ENCODE measurements around the gene ALPK3.

Gene ALPK3

DNA sequence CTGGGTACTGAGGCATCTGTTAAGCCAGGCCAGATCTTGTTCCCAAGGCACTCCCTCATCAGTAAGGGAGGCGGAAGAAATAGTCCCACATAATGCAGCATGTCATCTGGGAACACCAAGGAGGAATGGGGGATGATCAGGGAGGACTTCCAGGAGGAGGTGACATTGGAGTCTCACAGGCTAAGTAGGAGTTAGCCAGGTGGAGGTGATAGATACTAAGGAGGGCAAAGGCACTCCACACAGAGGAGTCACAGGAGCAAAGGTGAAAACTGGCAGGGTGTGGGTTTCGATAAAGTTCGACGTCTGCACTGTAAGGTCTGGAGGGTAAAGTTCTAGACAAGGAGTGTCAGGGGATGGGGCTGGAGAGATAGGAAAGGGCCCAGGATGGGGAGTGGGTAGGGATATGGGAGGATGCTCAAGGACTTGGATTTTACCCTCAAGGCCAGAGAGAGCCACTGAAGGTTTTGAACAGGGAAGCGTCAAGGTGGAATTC is 73.6 kb downstream of the ALPK3 start:
- no peak overlapping the region for H3K4me3 Mint-ChIP-seq

DNA sequence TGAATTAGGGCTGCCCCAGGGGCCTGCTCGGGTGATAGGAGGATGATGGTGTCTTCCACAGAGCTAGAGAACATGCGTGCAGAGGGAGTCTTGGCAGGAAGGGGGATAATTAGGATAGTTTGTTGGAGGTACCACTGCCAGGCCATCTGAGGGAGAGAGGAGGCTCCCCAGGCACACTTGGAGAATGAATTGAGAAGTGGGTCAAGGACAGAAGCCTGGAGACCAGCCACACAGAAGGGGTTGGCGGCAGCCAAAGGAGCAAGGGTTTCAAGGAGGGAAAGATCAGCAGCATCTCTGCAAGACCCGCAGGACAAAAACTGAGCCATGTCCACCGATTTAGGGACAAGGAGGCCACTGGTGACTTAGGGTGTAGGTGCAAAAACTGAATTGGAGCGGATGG is 74.2 kb downstream of the ALPK3 start:
- Mint-ChIP-seq H3K4me1 (no peaks in the 10 kb centered on the region), H3K36me3 (ENCODE audit: low read depth) (no peaks in the 10 kb centered on the region), H3K4me3 (no peak overlapping the region), H3K27me3 (peaks cover 5% of the 10 kb centered on the region), H3K27ac (no peak overlapping the region), H3K9me3 (no peaks in the 10 kb centered on the region)
- ATAC-seq, result no peak
- DNase-seq, result no peak

More for the DNA sequence above, 73.6 kb downstream of the ALPK3 start:
- DNase-seq (no peak), ATAC-seq (no peak)
- Mint-ChIP-seq H3K27me3 (peaks cover 3% of the 10 kb centered on the region), H3K36me3 (ENCODE audit: low read depth) (no peaks in the 10 kb centered on the region), H3K9me3 (no peaks in the 10 kb centered on the region), H3K27ac (no peak overlapping the region), H3K4me1 (no peaks in the 10 kb centered on the region)

DNA sequence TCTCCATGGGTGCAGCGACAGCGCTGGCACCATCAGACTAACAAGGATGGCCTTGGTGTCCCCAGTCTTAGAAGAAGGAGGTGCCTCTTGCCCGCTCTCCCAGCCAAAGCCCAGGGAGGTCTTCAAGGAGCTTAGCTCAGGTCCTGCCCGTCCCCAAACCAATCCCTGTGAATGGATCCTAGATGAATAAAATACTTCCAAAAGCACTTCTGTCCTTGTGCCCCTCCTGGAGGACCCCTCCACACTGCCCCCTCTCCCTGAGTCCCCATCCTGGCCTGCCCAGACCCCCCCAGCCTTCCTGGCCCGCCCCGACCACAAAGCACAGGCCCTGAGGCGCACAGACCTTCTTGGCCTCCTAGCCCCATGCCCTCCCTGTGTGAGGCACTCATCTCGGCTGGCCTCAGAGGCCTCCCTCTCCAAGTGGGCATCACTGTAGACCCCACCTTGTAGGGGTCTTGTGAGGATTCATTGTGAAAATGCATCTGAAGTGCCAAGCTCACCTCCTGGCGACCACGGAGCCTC is 75.7 kb downstream of the ALPK3 start:
- no peaks in the 10 kb centered on the region for H3K4me1 Mint-ChIP-seq
- DNase-seq (no peak), ATAC-seq (no peak)
- H3K9me3 Mint-ChIP-seq, result no peaks in the 10 kb centered on the region
- no peaks in the 10 kb centered on the region for H3K36me3 Mint-ChIP-seq (ENCODE audit: low read depth)
- H3K27me3 Mint-ChIP-seq, result peaks cover 7% of the 10 kb centered on the region
- H3K27ac Mint-ChIP-seq, result no peak overlapping the region
- H3K4me3 Mint-ChIP-seq, result no peak overlapping the region

DNA sequence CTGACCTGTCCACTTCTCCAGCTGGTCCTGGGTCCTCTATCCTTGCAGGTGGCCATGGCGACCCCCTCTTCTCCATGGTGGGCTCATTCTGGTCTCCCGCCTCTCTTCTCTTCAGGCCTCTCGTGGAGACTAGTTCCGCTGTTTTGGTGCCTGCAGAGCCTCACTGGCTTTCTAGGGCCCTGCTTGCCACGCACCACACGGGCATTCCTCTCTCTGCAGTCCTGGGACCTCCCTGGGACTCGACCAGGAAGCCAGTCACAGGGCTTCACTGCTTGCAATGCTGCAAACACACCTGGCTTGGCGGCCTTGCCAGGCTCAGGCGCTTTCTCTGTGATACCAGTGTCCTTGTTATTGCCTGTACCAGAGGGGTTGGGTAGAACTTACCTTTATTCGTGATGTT is 76.5 kb downstream of the ALPK3 start:
- Mint-ChIP-seq H3K4me3 (no peak overlapping the region), H3K27ac (no peak overlapping the region), H3K27me3 (peaks cover 7% of the 10 kb centered on the region), H3K4me1 (no peaks in the 10 kb centered on the region), H3K36me3 (ENCODE audit: low read depth) (no peaks in the 10 kb centered on the region), H3K9me3 (peaks cover 1% of the 10 kb centered on the region)
- ATAC-seq (no peak), DNase-seq (no peak)

DNA sequence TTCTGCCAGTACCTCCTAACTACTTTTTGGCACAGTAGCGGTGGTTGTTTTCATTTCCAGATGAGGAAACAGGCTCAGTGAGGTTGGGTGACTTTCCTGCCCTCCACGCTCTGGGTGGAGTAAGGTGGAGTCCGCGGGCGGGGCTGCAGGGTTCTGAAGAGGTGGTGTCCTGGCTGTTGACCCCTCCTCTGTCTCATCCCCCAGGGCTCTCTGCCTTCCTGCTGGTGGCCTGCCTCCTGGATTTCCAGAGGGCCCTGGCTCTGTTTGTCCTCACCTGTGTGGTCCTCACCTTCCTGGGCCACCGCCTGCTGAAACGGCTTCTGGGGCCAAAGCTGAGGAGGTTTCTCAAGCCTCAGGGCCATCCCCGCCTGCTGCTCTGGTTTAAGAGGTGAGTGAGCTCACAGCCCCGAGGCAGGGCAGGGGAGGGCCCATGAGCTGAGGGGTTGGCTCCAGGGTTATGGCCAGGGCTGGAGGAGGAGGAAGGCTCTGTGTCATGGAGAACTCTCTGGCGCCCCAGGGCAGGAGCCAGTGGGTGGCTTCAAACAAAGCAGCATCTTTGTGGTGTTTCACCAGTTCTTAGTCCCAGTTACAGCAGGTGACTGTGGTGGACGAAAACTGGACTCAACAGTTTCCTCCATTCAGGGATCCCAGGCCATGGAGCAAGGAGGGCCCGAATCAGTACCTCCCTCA is 77.7 kb downstream of the ALPK3 start:
- H3K36me3 Mint-ChIP-seq (ENCODE audit: low read depth), result no peaks in the 10 kb centered on the region
- no peaks in the 10 kb centered on the region for H3K4me1 Mint-ChIP-seq
- ATAC-seq (no peak), DNase-seq (no peak)
- no peak overlapping the region for H3K27ac Mint-ChIP-seq
- H3K9me3 Mint-ChIP-seq, result peaks cover 9% of the 10 kb centered on the region
- peaks cover 7% of the 10 kb centered on the region for H3K27me3 Mint-ChIP-seq
- H3K4me3 Mint-ChIP-seq, result no peak overlapping the region

DNA sequence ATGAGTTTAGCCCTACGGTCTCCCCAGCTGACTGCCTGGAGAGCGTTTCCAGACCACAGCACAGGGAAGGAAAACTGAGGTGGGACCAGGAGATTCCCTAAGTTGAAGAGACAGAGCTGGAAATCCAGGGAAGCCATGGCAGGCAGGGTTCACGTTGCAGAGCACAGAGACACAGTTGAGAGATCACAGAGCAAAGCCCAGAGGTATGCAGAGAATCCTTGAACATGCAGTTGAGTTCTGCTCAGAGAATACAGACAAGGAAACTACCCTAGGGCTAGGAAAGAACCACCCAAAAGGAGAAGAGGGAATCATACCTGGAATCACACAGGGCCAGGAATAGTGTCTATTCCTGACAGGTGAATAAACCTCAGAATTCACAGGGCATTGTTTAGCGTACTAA is 81.6 kb downstream of the ALPK3 start:
- no peak for DNase-seq
- ATAC-seq, result no peak
- H3K4me3 Mint-ChIP-seq, result no peak overlapping the region
- H3K27ac Mint-ChIP-seq, result no peak overlapping the region
- no peaks in the 10 kb centered on the region for H3K4me1 Mint-ChIP-seq
- H3K9me3 Mint-ChIP-seq, result peaks cover 9% of the 10 kb centered on the region
- H3K36me3 Mint-ChIP-seq (ENCODE audit: low read depth), result no peaks in the 10 kb centered on the region
- peaks cover 4% of the 10 kb centered on the region for H3K27me3 Mint-ChIP-seq

DNA sequence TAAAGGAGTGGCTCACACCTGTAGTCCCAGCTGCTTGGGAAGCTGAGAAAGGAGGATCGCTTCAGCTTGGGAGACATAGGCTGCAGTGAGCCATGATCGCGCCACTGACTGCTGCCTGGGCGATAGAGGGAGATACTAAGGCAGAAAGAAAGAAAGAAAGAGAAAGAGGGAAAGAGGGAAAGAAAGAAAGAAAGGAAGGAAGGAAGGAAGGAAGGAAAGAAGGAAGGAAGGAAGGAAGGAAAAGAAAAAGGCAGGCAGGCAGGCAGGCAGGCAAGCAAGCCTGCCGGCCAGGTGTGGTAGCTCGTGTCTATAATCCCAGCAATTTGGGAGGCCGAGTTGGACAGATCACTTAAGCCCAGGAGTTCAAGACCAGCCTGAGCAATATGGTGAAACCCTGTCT is 82.6 kb downstream of the ALPK3 start:
- DNase-seq, result no peak
- Mint-ChIP-seq H3K4me1 (no peaks in the 10 kb centered on the region), H3K9me3 (peaks cover 9% of the 10 kb centered on the region), H3K27ac (no peak overlapping the region), H3K27me3 (peaks cover 4% of the 10 kb centered on the region), H3K36me3 (ENCODE audit: low read depth) (no peaks in the 10 kb centered on the region), H3K4me3 (no peak overlapping the region)
- no peak for ATAC-seq

DNA sequence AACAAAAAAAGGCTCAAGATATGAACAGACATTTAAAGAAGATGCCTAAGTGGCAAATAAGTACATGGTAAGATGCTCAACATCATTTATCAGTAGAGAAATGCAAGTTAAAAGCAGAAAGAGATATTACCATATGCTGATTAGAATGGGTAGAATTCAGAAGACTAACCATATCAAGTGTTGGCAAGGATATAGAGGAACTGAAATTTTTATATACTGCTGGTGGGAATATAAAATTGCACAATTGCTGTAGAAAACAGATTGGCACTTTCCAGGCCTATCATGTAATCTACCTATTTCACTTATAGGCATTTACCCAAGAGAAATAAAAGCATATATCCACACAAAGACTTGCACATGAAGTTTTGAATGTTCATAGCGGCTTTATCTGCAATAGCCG is 84.4 kb downstream of the ALPK3 start:
- Mint-ChIP-seq H3K4me3 (no peak overlapping the region), H3K36me3 (ENCODE audit: low read depth) (no peaks in the 10 kb centered on the region), H3K27ac (no peak overlapping the region), H3K4me1 (no peaks in the 10 kb centered on the region), H3K27me3 (peaks cover 2% of the 10 kb centered on the region), H3K9me3 (peaks cover 9% of the 10 kb centered on the region)
- ATAC-seq, result no peak
- no peak for DNase-seq

DNA sequence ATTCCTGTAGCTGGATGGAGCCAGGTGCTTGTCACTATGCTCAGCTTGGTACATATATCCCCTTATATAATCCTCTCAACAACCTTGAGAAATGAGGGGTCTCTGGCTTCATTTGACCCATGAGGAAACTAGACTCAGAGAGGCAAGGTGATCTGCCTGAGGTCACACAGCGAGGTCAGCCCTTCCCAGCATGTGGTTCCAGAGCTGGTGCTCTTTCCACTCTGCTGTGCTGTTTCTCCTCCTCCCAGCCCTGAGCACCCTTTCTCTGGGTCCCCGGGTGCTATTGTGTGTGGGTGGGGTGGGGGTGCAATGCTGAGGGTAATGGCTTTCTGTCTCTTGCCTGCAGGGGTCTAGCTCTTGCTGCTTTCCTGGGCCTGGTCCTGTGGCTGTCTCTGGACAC is 86.6 kb downstream of the ALPK3 start:
- no peak for DNase-seq
- peaks cover 6% of the 10 kb centered on the region for H3K9me3 Mint-ChIP-seq
- H3K36me3 Mint-ChIP-seq (ENCODE audit: low read depth), result no peaks in the 10 kb centered on the region
- H3K4me1 Mint-ChIP-seq, result no peaks in the 10 kb centered on the region
- ATAC-seq, result no peak
- no peak overlapping the region for H3K27ac Mint-ChIP-seq
- H3K27me3 Mint-ChIP-seq, result no peaks in the 10 kb centered on the region
- H3K4me3 Mint-ChIP-seq, result no peak overlapping the region

DNA sequence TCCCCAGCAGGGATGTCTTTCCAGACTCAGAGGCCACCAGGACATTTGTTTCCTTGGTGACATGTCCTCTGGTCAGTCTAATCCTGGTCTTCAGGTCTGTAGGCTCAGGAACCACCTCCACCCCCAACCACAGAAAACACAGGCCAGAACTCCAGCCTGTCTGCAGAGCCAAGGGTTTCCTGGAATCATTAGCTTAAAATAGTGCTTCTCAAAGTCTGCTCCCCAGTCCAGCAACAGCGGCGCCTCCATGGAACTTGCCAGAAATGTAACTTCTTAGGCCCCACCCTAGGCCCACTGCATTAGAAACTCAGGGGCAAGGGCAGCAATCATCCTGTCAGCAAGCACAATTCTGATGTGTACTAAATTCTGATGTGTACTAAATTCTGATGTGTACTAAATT is 87.3 kb downstream of the ALPK3 start:
- no peak overlapping the region for H3K4me3 Mint-ChIP-seq
- ATAC-seq, result no peak
- H3K27ac Mint-ChIP-seq, result no peak overlapping the region
- no peaks in the 10 kb centered on the region for H3K4me1 Mint-ChIP-seq
- H3K36me3 Mint-ChIP-seq (ENCODE audit: low read depth), result no peaks in the 10 kb centered on the region
- H3K9me3 Mint-ChIP-seq, result no peaks in the 10 kb centered on the region
- DNase-seq, result no peak
- no peaks in the 10 kb centered on the region for H3K27me3 Mint-ChIP-seq

DNA sequence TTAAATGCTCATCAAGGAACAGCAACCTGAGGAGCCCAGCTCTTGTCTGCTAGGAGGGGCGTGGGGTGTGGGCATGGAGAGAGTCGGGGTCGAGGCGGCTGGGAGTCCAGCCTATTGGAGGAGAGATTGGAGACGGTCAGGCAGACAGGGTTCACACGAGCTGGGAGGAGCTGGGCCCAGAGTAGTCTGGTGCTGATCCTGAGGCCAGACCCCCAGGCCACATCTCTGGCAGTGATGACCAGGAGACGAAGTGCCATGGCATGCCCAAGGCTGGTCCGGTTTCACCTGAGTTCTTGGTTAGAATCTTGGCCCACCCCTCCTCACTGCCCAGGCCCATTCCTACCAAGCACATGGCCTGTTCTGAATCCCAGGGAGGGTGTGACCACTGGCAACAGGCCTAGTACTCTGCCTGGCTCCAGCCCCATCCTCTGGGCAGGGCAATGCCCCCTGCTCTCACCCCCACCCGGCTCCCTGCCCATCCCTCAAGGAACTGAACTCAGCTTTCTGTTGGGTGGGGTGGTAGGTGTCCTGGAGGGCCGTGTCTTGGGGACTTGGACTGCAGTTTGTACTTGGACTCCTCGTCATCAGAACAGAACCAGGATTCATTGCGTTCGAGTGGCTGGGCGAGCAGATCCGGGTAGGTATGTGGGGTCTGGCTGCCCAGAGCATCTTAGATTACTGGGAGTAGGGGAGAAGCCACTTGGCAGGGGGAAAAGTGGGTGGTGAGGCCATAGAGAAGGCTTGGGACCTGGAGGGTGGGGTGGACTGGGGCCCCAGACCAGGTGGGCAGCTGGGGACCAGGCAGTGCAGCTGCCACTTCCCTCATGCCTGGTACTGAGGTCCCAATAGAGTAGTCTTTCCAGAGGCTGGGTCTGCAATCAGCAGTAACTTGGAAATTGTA is 88.1 kb downstream of the ALPK3 start:
- H3K36me3 Mint-ChIP-seq (ENCODE audit: low read depth), result no peaks in the 10 kb centered on the region

DNA sequence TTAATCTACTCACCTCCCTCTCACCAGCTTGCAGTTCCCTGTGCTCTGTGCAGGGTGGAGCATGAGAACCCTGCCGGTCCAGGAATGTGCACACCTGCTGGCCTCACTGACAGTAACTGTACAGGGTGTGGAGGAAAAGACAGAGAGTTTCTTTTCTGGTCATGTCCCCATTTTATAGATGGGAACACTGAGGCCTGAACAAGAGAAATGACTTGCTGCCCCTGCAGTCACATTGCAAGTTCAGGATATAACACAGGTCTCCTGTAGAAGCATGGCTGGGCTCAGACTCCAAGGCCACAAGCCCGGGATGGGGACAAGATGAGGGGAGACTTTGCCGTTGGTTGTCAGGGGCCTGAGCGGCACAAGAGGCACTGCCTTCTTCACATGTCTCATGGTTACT is 90.6 kb downstream of the ALPK3 start:
- DNase-seq (no peak), ATAC-seq (no peak)
- H3K27me3 Mint-ChIP-seq, result no peaks in the 10 kb centered on the region
- no peak overlapping the region for H3K4me3 Mint-ChIP-seq
- H3K27ac Mint-ChIP-seq, result no peak overlapping the region
- no peaks in the 10 kb centered on the region for H3K4me1 Mint-ChIP-seq
- H3K9me3 Mint-ChIP-seq, result no peaks in the 10 kb centered on the region
- H3K36me3 Mint-ChIP-seq (ENCODE audit: low read depth), result no peaks in the 10 kb centered on the region

More for the DNA sequence above, 88.1 kb downstream of the ALPK3 start:
- Mint-ChIP-seq H3K27me3 (no peaks in the 10 kb centered on the region), H3K4me3 (no peak overlapping the region), H3K9me3 (no peaks in the 10 kb centered on the region), H3K4me1 (no peaks in the 10 kb centered on the region), H3K27ac (no peak overlapping the region)
- ATAC-seq (no peak), DNase-seq (no peak)

DNA sequence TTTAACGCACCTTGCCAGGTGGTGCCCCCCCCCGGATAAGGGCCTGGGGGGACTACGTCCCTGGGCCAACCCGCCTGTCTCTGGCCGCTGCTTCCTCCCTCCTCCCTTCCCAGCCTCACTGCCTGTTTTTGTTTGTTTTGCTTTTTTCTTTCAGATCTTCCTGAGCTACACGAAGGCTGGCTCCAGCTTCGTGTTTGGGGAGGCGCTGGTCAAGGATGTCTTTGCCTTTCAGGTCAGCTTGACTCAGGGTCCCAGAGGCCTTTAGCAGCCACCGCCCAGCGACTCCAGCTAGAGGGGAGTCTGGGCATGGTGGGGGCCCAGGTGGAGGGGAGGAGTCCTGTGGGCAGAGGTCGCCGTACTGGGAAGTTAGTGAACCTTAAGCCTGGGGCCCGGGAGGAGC is 91.4 kb downstream of the ALPK3 start:
- no peaks in the 10 kb centered on the region for H3K4me1 Mint-ChIP-seq
- ATAC-seq (no peak), DNase-seq (no peak)
- H3K27ac Mint-ChIP-seq, result no peak overlapping the region
- H3K27me3 Mint-ChIP-seq, result no peaks in the 10 kb centered on the region
- no peaks in the 10 kb centered on the region for H3K36me3 Mint-ChIP-seq (ENCODE audit: low read depth)
- H3K9me3 Mint-ChIP-seq, result no peaks in the 10 kb centered on the region
- H3K4me3 Mint-ChIP-seq, result no peak overlapping the region

DNA sequence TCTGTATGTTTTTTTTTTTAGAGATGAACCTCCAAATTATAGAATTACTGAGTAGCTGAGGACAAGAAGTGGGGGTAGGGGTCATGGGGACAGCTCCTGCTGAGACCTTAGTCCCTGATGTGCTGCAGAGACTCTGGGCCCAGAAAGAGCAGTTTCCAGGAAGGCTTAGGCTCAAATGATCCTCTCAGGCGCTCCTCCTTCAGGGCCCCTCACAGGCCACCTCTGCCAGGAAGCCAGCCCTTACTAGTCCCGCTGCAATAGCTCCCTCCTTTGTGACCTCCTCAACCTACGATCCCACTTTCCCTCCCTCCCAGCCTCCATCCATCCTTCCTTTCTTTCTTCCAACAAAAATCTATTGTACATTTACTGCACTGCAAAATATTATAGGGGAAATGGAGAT is 91.9 kb downstream of the ALPK3 start:
- ATAC-seq, result no peak
- H3K36me3 Mint-ChIP-seq (ENCODE audit: low read depth), result no peaks in the 10 kb centered on the region
- H3K4me1 Mint-ChIP-seq, result no peaks in the 10 kb centered on the region
- H3K27ac Mint-ChIP-seq, result no peak overlapping the region
- H3K9me3 Mint-ChIP-seq, result no peaks in the 10 kb centered on the region
- H3K4me3 Mint-ChIP-seq, result no peak overlapping the region
- no peak for DNase-seq
- no peaks in the 10 kb centered on the region for H3K27me3 Mint-ChIP-seq

DNA sequence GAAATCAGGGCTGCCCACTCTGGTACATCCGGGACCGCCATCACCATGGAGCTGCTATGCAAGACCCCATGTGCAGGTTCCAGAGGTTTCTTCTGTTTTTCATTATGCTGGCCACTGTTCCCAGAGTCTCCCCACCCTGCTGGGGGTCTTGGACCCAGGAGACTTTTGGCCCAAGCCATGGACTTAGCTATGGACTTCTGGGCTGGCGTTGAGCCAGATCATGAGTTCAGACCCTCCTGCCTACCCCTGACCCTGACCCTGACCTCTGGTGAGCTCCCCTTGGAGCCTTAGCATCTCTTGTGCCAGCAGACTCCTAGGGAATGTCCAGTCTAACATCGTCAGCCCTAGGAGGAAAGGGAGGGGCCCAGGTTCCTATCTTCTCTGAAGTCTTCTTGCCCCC is 92.6 kb downstream of the ALPK3 start:
- Mint-ChIP-seq H3K27ac (no peak overlapping the region), H3K36me3 (ENCODE audit: low read depth) (no peaks in the 10 kb centered on the region), H3K27me3 (no peaks in the 10 kb centered on the region), H3K4me3 (no peak overlapping the region), H3K4me1 (peaks cover 2% of the 10 kb centered on the region), H3K9me3 (no peaks in the 10 kb centered on the region)
- DNase-seq (no peak), ATAC-seq (no peak)

All from activated naive CD8-positive, alpha-beta T cell treated with anti-CD3 and anti-CD28 coated beads, Interleukin-2, amount 50 U/mL, for 24 hours (primary cell).